ENCODE measurements around the gene PRLH.
"Not testable (repeated sequence)": the region's sequence is repeated elsewhere in the genome, so short reads cannot be mapped to it uniquely, and the experiment has no call there.

Gene PRLH

DNA sequence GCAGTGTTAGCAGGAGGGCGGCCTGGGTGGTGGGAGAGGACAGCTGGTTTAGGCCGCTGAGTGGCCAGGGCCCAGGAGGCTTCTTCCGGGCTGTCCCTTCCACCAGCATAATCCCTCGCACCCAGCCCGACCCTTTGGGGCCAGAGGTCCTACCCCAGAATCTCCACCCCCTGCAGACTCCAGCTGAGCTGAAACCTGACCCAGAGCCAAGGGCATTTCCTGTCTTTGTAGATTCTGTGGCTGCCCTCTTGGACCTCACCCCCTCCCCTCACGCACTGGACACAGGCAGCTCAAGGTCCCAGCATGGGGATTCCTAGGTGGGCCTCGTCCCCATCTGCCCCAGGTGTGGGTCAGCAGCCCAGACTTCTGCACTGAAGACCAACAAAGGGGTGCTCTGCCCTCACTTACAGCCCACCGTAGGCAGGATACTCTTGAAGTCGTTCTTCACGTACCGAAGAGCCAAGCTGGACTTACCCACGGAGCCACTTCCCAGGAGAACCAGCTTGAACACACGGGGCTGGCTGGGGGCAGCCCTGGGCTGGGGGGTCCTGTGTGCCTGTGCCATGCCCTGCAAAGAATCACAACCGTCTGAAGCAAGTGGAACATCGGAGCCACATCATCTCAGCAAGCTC is 19.3 kb downstream of the PRLH start:
- peaks cover 17% of the 10 kb centered on the region for H3K4me1 ChIP-seq (ENCODE audit: control insufficient read depth, insufficient read depth, low read length, poor library complexity, severe bottlenecking)
- peaks cover 12% of the 10 kb centered on the region for H3K9me3 ChIP-seq (ENCODE audit: control insufficient read depth, low read length)
- WGBS, 2 experiments (ENCODE audit: insufficient coverage in 2 of 2): 83 to 90% methylated on average over 11 to 15 of the region's 15 CpGs
- H3K27ac ChIP-seq (ENCODE audit: low read depth, low read length, severe bottlenecking): no peak overlapping the region
- no peaks in the 10 kb centered on the region for H3K36me3 ChIP-seq (ENCODE audit: control insufficient read depth, insufficient read depth, low read length)
- no peak overlapping the region for H3K4me3 ChIP-seq (ENCODE audit: extremely low read depth, insufficient read depth, low read length, poor library complexity, severe bottlenecking)

DNA sequence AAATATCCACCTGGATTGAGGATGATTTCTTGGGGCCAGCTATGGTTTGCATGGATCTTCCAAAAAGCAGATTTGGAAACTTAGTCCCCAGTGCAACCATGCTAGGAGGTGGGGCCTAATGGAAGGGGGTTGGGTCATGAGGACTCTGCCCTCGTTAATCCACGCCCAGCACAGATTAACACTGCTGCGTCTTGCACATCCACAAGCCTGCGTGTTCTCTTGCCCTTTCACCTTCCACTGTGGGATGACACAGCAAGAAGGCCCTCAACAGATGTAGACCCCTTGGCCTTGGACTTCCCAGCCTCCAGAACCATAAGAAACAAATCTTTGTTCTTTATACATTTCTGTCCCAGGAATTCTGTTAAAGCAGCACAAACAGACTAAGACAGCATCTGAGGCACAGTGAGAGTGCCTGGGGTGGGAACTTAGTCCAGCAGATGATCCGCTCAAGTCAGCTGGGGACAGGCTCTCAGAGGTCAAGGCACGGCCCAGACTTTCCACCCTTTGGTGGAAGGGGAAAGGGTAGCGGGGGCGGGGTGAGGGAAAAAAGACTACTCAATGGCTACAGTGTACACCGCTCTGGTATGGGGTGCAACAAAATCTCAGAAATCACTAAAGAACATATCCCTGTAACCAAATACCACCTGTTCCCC is 21.8 kb downstream of the PRLH start:
- Histone ChIP-seq H3K27ac (ENCODE audit: low read depth, low read length, severe bottlenecking) (no peak overlapping the region), H3K9me3 (ENCODE audit: control insufficient read depth, low read length) (peaks cover 12% of the 10 kb centered on the region), H3K4me3 (ENCODE audit: extremely low read depth, insufficient read depth, low read length, poor library complexity, severe bottlenecking) (no peak overlapping the region), H3K4me1 (ENCODE audit: control insufficient read depth, insufficient read depth, low read length, poor library complexity, severe bottlenecking) (peaks cover 21% of the 10 kb centered on the region), H3K36me3 (ENCODE audit: control insufficient read depth, insufficient read depth, low read length) (no peaks in the 10 kb centered on the region)
- WGBS, 2 experiments (ENCODE audit: insufficient coverage in 2 of 2): 91 to 100% methylated on average over 5 to 6 of the region's 9 CpGs

DNA sequence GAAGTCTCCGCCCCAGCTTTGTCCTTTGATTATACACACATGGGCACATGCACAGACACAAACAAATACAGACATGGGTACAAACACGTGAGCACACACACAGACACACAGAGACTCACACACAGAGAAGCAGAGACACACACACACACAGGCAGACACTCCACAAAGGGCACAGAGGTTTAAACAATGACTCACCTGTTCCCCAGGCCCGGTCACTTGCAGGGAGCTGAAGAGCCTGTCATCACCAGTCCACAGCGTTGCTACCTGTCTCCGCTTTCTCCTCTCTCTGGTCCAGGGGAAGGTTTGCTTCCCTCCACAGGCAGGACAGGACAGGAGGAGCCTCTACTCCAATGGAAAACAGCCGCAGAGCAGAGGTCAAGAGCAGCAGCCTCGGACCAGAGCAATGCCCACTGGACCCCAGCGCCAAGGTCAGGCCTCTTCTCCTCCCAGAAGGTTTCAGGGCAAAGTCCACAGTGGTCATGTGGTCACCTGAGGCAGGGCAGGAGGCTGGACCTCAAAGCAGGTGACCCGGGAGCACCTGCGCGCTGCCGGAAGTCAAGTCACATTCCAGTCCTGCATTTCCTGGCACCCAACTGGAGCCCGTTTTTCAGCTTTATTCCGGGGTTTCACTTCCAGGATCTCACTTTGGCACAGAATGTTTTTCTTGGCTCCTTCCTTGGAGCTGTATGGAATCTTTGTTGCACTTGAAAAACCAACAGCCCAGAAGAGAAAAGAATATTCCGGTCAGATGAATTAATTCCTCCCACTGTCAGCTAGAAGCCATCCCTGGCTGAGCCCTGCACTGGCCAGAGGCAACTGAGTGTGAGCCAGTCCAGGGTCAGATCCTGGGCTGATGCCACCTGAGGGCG is 24.1 kb downstream of the PRLH start, which contains the start of gene RAB17:
Gene RAB17, minus strand, starts transcription at position 463 of the 869 bp plus-strand sequence. CDS start 4,580 bp downstream, outside the sequence.
- H3K9me3 ChIP-seq (ENCODE audit: control insufficient read depth, low read length): peaks cover 12% of the 10 kb centered on the region
- H3K4me3 ChIP-seq (ENCODE audit: extremely low read depth, insufficient read depth, low read length, poor library complexity, severe bottlenecking): no peak within 1 kb of the TSS
- H3K4me1 ChIP-seq (ENCODE audit: control insufficient read depth, insufficient read depth, low read length, poor library complexity, severe bottlenecking): peaks cover 44% of the 10 kb centered on the region
- 82 to 91% methylated on average over 14 to 15 of the region's 16 CpGs for WGBS, 2 experiments (ENCODE audit: insufficient coverage in 2 of 2)
- H3K36me3 ChIP-seq (ENCODE audit: control insufficient read depth, insufficient read depth, low read length): no peaks in the 10 kb centered on the region
- H3K27ac ChIP-seq (ENCODE audit: low read depth, low read length, severe bottlenecking): no peak within 1 kb of the TSS

DNA sequence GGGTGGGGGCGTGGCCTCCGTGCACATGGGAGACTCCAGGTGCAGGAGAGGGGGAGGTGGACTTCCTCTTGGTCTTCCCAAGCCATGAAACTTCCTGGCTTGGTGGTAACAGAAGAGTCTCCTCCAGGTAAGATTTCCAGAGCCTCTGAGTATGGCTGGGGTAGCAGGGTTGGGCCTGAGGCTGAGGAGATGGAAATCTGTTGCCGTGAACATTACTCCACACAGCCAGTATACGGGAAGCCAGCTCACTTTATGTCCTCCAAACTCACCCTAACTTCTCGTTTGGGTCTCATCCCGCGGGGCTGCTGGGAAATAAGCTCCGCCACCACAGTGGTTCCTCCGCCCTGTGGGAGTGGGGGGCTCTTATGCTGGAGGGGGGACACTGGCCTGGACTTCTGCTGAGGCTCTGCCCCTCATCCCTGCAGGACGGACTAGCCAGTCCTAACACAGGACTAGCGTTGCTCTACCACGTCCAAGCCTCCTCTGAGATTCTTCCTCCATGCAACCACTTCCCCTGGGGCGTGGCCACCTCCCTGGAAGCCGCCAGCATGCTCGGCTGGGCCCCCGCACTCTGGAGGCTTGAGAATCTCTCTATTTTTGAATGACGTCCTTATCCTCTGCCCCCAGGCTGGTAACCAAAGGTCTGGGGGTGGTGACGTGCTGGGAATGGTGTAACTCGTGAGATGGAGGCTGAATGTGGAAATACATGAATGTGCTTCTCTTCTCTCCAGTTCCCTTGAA is 24.9 kb downstream of the PRLH start:
- WGBS, 2 experiments (ENCODE audit: insufficient coverage in 2 of 2): 78 to 100% methylated on average over 1 to 10 of the region's 19 CpGs
- Histone ChIP-seq H3K27ac (ENCODE audit: low read depth, low read length, severe bottlenecking) (no peak overlapping the region), H3K4me3 (ENCODE audit: extremely low read depth, insufficient read depth, low read length, poor library complexity, severe bottlenecking) (no peak overlapping the region), H3K36me3 (ENCODE audit: control insufficient read depth, insufficient read depth, low read length) (no peaks in the 10 kb centered on the region), H3K4me1 (ENCODE audit: control insufficient read depth, insufficient read depth, low read length, poor library complexity, severe bottlenecking) (peaks cover 43% of the 10 kb centered on the region), H3K9me3 (ENCODE audit: control insufficient read depth, low read length) (peaks cover 12% of the 10 kb centered on the region)

DNA sequence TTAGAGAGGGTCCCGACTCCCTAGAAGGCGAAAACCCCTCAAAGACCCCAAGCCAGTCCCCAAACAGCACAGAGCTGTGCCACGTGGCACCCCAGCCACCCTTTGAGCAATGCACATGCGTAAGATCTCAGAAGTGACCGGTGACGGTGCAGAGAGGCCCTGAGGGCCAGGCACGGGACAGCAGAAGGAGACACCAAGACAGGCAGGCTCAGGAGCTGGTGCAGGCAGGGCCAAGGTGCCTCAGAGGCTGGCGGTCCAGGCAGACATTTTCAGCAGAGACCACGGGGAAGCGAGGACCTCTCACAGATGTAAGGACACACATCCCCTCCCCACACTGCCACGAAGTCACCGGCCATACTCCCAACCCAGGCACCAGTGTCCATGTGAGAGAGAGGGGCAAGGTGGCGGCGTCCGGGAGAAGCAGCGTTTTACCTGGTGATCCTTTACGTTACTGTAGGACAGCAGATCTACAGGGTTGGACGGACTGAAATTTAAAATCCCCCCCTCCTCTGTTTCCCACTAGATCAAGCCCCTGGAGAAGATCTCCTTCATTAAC is 26.1 kb downstream of the PRLH start:
- WGBS, 2 experiments (ENCODE audit: insufficient coverage in 2 of 2): 96 to 98% methylated on average over 8 to 11 of the region's 18 CpGs
- Histone ChIP-seq H3K9me3 (ENCODE audit: control insufficient read depth, low read length) (peaks cover 8% of the 10 kb centered on the region), H3K27ac (ENCODE audit: low read depth, low read length, severe bottlenecking) (no peak overlapping the region), H3K4me3 (ENCODE audit: extremely low read depth, insufficient read depth, low read length, poor library complexity, severe bottlenecking) (no peak overlapping the region), H3K36me3 (ENCODE audit: control insufficient read depth, insufficient read depth, low read length) (no peaks in the 10 kb centered on the region), H3K4me1 (ENCODE audit: control insufficient read depth, insufficient read depth, low read length, poor library complexity, severe bottlenecking) (peaks cover 43% of the 10 kb centered on the region)

DNA sequence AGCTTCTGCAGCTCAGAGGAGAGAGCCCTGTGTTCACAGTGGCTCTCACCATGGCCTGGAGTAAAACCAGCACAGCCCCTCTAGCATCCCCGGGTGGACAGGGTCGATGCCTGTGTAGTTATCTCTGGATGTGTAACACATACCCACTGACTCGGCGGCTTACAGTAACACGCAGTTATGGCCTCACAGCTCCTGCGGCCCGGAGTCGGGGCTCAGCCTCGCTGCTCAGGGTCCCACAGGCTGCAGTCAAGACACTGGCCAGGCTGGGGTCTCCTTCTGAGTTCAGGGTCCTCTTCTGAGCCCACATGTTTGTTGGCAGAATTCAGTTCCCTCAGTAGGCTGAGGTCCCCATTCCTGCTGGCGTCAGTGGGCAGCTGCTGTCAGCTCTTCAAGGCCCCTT is 26.7 kb downstream of the PRLH start:
- WGBS, 2 experiments (ENCODE audit: insufficient coverage in 2 of 2): 96 to 97% methylated on average over 10 of the region's 10 CpGs
- Histone ChIP-seq H3K9me3 (ENCODE audit: control insufficient read depth, low read length) (peaks cover 4% of the 10 kb centered on the region), H3K4me1 (ENCODE audit: control insufficient read depth, insufficient read depth, low read length, poor library complexity, severe bottlenecking) (peaks cover 43% of the 10 kb centered on the region), H3K36me3 (ENCODE audit: control insufficient read depth, insufficient read depth, low read length) (no peaks in the 10 kb centered on the region), H3K27ac (ENCODE audit: low read depth, low read length, severe bottlenecking) (no peak overlapping the region), H3K4me3 (ENCODE audit: extremely low read depth, insufficient read depth, low read length, poor library complexity, severe bottlenecking) (no peak overlapping the region)

DNA sequence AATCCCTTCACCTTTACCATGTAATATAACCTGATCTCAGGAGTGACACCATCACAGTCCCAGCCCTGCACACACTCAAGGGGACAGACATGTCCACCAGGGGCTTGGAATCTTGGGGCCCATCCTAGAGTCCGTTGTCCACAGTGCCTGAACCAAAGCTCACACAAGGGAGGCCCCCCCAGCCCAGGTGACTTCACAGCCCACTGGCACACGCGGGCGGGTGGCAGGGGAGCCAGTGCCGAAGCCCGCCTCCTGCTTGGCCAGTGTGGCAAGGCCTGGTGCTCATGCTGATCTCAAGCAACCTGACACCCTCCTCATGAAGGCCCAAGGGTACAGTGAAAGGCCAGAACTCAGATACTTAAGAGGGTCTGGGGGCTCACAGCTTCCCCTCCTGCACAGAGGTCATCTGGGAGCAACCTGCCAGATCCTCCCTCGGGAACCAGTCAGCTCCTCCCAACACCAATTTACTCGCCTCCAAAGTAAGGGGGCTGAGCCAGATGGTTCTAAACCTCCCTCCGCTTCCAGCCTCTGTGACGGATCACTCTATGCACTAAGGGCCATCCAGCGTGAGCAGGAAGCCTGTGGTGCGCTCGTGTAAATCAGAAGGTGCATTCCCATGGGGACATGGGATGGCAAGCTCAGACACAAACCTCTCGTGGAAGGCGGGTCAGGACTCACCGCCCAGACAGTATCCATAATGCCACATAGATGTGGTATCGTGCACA is 27.4 kb downstream of the PRLH start:
- H3K4me3 ChIP-seq (ENCODE audit: extremely low read depth, insufficient read depth, low read length, poor library complexity, severe bottlenecking): no peak overlapping the region
- 82 to 85% methylated on average over 17 of the region's 17 CpGs for WGBS, 2 experiments (ENCODE audit: insufficient coverage in 2 of 2)
- peak overlapping the region; percentile 98 for H3K27ac ChIP-seq (ENCODE audit: low read depth, low read length, severe bottlenecking)

DNA sequence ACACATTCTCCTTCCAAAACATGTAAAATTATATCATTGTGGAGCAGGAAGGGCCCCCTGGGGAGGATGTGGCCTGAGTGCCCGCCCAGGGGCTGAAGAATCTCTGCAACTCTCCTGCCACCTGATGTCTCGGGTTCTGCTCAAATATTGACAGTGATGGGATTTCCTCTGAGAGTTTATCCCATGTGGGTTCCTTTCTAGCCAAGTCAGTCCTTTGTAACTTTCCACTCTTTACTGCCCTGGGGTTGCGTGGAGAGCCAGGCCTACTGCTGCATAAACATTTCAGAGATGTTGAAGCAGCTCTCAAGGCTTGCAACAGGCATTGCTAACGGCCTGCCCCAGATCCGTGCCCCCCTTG is 28.1 kb downstream of the PRLH start:
- H3K36me3 ChIP-seq (ENCODE audit: control insufficient read depth, insufficient read depth, low read length): no peaks in the 10 kb centered on the region
- no peaks in the 10 kb centered on the region for H3K9me3 ChIP-seq (ENCODE audit: control insufficient read depth, low read length)
- peaks cover 43% of the 10 kb centered on the region for H3K4me1 ChIP-seq (ENCODE audit: control insufficient read depth, insufficient read depth, low read length, poor library complexity, severe bottlenecking)
- peak overlapping the region; percentile 98 for H3K27ac ChIP-seq (ENCODE audit: low read depth, low read length, severe bottlenecking)
- WGBS, 2 experiments (ENCODE audit: insufficient coverage in 2 of 2): 32 to 45% methylated on average over 4 to 5 of the region's 5 CpGs
- H3K4me3 ChIP-seq (ENCODE audit: extremely low read depth, insufficient read depth, low read length, poor library complexity, severe bottlenecking): no peak overlapping the region

More for the DNA sequence above, 27.4 kb downstream of the PRLH start:
- H3K9me3 ChIP-seq (ENCODE audit: control insufficient read depth, low read length): no peaks in the 10 kb centered on the region
- H3K4me1 ChIP-seq (ENCODE audit: control insufficient read depth, insufficient read depth, low read length, poor library complexity, severe bottlenecking): peaks cover 43% of the 10 kb centered on the region
- H3K36me3 ChIP-seq (ENCODE audit: control insufficient read depth, insufficient read depth, low read length): no peaks in the 10 kb centered on the region

DNA sequence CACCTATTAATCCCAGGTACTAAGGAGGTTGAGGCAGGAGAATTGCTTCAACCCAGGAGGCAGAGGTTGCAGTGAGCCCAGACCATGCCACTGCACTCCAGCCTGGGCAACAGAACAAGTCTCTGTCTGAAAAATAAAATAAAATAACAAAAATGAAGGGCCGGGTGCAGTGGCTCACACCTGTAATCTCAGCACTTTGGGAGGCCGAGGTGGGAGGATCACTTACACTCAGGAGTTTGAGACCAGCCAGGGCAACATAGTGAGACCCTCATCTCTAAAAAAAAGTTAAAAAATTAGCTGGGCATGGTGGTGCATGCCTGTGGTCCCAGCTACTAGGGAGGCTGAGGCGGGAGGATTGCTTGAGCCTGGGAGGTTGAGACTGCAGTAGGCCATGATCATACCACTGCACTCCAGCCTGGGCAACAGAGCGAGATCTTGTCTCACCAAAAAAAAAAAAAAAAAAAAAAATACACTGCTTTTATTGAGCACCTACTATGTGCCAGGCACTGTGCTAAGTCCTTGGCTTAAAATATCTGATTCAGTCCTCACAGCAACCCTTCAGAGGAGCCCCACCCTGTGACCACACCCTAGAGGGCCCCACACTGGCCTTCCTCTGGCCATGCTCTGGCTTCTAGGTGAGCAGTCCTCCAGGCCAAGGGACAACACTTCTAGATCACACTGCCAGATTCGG is 29.6 kb downstream of the PRLH start:
- H3K27ac ChIP-seq (ENCODE audit: low read depth, low read length, severe bottlenecking); H3K36me3 ChIP-seq (ENCODE audit: control insufficient read depth, insufficient read depth, low read length); H3K4me3 ChIP-seq (ENCODE audit: extremely low read depth, insufficient read depth, low read length, poor library complexity, severe bottlenecking); H3K9me3 ChIP-seq (ENCODE audit: control insufficient read depth, low read length): not testable (repeated sequence)
- WGBS, 2 experiments (ENCODE audit: insufficient coverage in 2 of 2): 88 to 95% methylated on average over 3 to 4 of the region's 5 CpGs
- H3K4me1 ChIP-seq (ENCODE audit: control insufficient read depth, insufficient read depth, low read length, poor library complexity, severe bottlenecking): peaks cover 41% of the 10 kb centered on the region

All from mesodermal cell (in vitro differentiated cells).